Measurements from ENCODE around the gene CAMSAP2.

CAMSAP2 gene

DNA sequence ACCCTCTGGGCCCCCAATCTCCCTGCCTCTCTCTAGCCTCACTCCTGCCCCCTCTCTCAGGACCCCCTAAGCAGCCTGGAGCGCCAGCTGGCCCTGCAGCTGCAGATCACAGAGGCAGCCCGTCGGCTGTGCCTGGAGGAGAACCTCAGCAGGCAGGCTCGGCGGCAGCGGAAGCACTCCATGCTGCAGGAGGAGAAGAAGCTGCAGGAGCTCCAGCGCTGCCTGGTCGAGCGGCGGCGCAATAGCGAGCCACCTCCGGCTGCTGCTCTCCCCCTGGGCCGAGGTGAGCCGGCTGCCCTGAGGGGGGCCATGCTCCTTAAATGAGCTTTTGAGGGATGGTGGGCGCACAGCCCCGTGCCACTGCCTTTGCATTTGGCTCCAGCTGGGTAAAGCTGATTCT is 162.2 kb downstream of the CAMSAP2 start:
- DNase-seq = no peak

DNA sequence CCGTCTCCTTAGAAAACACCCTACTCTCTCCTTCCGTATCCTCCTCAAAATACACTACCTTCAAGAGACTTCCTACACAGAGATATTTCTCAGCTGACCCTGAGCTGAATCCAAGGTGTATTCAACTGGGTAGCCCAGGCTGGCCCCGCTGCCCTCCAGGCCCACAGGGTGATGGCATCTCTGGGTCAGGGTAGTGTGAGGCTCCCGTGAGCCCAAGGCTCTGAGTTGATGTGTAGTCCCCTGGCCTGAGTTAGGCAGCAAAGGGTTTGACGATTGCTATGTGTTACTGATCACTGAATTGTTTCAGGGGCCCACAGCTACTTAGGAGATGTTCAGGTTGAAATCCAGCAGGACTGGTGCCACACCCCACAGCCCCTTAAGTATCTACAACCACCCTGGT is 162.7 kb downstream of the CAMSAP2 start:
- no peak for DNase-seq

DNA sequence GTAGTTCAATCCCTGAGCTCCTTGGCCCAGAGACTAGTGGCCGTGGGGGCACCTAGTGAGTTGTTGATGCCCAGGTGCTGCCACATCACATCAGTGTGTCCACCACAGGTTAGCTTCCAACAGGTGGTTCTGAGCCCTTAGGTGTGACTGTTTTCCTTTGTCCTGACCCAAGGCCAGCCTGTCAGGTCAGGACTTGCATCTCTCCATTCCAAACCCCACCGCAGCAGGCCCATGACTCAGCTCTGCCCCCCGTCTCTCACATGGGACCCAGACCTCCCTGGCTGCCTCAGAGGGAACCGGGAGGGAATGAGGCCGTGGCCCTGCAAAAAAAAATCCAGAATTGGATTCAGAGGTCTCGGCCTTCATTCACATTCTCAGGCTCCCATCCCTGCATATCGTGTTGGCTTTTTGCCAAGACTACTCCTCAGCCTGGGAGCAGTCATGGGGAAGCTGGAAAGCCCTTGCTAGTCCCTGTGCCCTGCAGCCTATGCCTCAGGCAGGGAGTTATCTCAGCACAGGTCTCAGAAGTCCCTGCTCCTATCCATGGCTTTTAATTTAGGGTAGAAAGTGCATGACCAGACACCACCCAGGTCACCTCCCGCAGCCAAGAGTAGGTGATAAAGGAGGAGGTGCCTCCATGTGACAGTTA is 163.2 kb downstream of the CAMSAP2 start:
- DNase-seq = no peak

DNA sequence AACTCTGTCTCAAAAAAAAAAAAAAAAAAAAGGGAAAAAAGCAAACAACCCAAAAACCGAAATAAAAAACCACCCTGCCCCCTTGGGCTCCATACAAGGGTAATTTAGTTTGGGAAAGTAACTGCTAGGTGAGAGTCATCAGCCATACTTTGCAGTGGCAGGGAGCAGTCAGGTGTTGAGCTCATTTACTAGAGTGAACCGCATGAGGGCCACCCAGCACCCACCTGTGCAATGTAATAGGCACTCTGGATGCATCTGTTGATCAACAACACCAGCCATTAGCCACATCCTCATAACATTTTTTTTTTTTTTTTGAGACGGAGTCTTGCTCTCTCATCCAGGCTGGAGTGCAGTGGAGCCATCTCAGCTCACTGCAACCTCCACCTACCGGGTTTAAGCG is 165.1 kb downstream of the CAMSAP2 start:
- no peak for DNase-seq

DNA sequence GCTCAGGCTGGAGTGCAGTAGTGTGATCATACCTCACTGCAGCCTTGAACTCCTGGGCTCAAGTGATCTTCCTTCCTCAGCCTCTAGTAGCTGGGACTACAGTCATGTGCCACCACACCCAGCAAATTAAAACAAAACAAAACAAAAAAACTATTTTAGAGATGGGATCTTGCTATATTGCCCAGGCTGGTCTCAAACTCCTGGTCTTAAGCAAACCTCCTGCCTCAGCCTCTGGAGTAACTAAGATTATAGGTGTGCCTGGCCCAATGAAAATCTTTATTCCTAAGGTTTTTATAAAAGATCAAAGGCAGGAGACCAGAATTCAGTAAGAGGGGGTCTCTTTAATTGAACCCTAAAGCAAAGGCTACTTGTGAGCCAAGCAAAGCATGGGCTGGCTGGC is 166.1 kb downstream of the CAMSAP2 start:
- DNase-seq = no peak

DNA sequence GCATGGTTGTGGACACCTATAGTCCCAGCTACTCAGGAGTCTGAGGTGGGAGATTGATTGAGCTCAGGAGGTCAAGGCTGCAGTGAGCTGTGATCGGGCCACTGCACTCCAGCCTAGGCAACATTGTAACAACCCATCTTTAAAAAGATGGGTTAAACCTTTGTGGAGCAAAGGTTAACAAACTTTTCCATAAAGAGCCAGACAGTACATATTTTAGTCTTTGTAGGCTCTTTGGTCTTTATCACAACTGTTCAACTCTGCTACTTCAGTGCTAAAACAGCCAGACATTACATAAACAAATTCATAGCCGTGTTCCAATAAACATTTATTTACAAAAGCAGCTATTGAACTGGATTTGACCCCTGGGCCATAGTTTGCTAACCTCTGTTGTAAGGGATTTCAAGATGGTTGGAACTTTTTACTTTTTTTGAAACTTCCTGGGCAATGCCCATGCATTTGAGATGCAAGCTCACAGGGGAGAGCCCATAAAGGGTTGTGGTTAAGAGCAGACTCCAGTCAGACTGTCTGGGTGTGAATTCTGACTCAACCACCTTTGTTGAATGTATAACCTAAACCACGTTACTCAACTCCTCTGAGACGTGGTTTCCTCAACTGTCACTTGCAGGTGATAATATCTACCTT is 166.8 kb downstream of the CAMSAP2 start:
- no peak for DNase-seq

DNA sequence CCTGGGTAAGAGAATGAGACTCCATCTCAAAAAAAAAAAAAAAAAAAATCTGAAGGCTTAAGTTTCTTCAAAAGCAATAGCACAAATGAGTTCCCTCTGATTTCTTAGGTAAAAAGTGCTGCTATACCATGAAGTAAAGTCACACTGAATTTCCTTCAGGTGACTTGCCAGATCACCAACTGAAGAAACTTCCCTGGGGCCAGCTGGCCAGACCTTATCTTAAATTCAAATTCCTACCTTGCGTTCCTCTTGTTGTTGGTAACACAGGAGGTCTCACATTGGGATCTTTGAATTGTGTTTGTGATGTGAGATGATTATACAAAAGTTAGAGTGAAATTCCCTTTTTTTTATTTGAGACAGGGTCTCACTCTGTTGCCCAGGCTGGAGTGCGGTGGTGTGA is 167.8 kb downstream of the CAMSAP2 start:
- DNase-seq = no peak

DNA sequence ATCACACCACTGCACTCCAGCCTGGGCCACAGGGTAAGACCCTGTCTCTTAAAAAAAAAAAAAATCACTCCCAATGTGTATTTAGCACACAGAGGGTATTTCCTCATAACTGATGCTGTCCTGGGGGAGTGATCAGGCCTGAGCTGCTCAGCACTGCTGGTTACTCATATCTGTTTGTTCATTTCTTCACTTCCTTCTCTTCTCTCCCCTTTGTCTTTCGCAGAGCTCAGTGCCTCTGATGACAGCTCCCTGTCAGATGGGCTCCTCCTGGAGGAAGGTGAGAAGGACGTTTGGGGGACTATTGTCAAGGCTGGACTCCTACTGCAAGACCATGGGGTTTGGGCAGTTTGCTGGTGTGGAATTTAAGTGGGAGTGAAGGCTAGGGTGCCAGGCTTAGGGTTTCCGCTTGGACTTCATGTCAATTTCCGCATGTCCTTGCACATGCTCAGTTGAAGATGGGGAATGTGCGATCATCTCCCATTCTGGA is 169.0 kb downstream of the CAMSAP2 start:
- no peak for DNase-seq

DNA sequence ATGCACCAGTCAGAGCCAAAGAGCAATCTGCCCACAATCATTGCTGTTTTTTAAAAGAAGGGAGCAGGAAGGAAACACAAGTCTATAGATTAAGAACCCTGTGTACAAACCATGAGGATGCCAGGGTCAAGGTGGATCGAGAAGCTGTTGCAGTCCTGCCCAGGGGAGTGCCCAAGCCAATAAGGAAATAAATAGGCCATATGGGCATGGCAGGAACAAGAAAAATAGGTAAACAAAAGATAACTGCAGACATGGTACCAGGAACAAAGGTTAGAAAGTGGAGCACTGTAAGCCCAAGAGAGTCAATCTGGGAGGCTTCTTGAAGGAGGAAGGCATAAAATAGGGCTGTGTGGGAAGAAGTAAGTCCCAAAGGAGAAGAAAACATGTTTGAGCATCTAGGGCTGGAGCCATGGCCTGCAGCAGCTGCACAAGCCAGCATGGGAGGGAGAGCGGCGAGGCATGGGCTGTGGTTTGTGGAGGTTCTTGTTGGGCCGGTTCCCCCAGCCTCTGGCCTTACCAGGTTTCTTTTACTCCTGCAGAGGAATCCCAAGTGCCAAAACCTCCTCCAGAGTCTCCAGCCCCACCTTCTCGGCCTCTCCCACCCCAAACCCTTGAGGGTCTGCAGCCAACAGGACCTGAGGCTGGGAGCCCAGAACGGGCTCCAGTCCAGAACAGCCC is 169.6 kb downstream of the CAMSAP2 start:
- DNase-seq = no peak

DNA sequence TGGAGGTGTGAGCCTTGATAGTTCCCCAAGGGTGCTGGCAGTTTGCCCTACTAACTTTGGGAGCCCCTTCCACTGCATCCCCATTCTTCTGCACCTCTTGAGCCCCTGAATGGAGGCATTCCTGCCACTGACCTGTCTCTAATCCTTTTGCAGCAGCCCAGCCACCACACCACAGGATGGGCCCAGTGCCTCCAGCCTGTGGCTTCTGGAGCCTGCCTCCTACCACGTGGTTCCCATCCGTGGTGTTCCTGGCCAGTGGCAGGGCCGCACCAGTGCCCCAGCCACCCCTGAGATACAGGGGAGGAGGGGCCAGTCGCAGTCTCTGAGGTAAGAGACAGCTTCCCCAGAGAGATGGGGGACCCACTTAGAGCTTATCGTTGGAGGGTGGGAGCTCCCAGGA is 170.4 kb downstream of the CAMSAP2 start:
- DNase-seq = no peak

DNA sequence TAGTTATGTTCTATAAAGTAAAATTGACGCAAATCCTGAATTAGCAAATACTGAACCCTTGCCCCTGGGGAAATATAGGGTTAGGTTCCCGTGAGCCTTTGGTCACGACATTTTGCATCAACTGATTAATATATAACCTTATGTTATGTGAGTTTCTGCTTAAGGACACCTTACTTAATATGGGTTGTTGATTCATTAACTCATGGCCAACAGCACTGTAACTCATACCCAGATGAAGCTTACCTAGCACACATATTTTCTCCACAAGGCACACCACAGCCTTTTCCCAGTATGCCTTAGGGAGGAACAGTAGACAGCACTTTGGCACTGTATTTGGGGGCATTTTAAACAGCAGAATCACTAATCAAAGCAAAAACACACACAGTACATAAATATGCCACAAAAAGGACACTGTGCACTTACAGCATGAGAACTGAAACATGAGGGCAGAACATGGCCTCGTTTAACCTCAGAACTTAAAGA is 171.1 kb downstream of the CAMSAP2 start:
- DNase-seq = no peak
